OCI-LY3 (cell line): ENCODE data around the gene ETV1.

Experiments
- H2AFZ ChIP-seq: fragments of 200-600, 300-600 bp; shearing (Covaris generic); 2 replicates; pipeline ENCODE4 v1.6.0; 2014; ENCODE audit warnings: antibody characterized with exemption, low read depth, low read length
- H3K27ac ChIP-seq: fragments of 200-600, 300-600 bp; sonication (generic); 2 replicates; pipeline ENCODE4 v1.5.1; 2014; ENCODE audit warnings: mild to moderate bottlenecking, low read length, moderate library complexity, mixed read lengths
- H3K27me3 ChIP-seq: fragments of 200-600, 300-600 bp; sonication (generic); 2 replicates; pipeline ENCODE4 v1.6.1; 2014; ENCODE audit warnings: low read depth, low read length, mixed read lengths
- H3K36me3 ChIP-seq: fragments of 200-600, 300-600 bp; sonication (generic); replicated peaks from 2 replicates; pipeline ENCODE3; 2014; ENCODE audit warnings: low read depth, low read length, mixed read lengths
- H3K4me1 ChIP-seq: fragments of 300-600, 200-600 bp; sonication (generic); 2 replicates; pipeline ENCODE4 v1.6.1; 2014; ENCODE audit warnings: low read length, mixed read lengths
- H3K4me2 ChIP-seq: fragments of 200-600, 300-600 bp; sonication (generic); 2 replicates; pipeline ENCODE4 v1.6.1; 2014; ENCODE audit warnings: low read length, mixed read lengths
- H3K4me3 ChIP-seq: fragments of 300-600, 200-600 bp; sonication (generic); 2 replicates; pipeline ENCODE4 v1.5.1; 2014; ENCODE audit warnings: antibody characterized with exemption, mild to moderate bottlenecking, low read length, moderate library complexity
- H3K79me2 ChIP-seq: fragments of 300-600, 200-600 bp; shearing (Covaris generic); 2 replicates; pipeline ENCODE4 v1.6.1; 2014; ENCODE audit warnings: mild to moderate bottlenecking, low read length, mixed read lengths
- H3K9ac ChIP-seq: fragments of 300-600, 200-600 bp; shearing (Covaris generic); 2 replicates; pipeline ENCODE4 v1.6.0; 2014; ENCODE audit warnings: mild to moderate bottlenecking, low read length, moderate library complexity
- H3K9me3 ChIP-seq: fragments of 200-600, 300-600 bp; shearing (Covaris generic); 2 replicates; pipeline ENCODE4 v1.6.1; 2014; ENCODE audit warnings: low read length, mixed read lengths; ENCODE audit not compliant: insufficient read depth
- H4K20me1 ChIP-seq: fragments of 200-600, 300-600 bp; sonication (generic); 2 replicates; pipeline ENCODE4 v1.6.1; 2016; ENCODE audit warnings: low read length, mixed read lengths; ENCODE audit not compliant: insufficient read depth
- EZH2phosphoT487 ChIP-seq: fragments of 200-600 bp; shearing (Covaris generic); IDR thresholded peaks from 2 replicates; pipeline ENCODE4 v1.6.1; 2018; ENCODE audit warnings: antibody characterized with exemption, mixed run types, low read depth
- TF ChIP-seq, protein P1 (sequence below): fragments of 200-600, 300-600 bp; sonication (generic); IDR thresholded peaks from 2 replicates; pipeline ENCODE4 v1.5.1; 2014; ENCODE audit warnings: antibody characterized with exemption, low read length, low read depth

The ETV1 gene

DNA sequence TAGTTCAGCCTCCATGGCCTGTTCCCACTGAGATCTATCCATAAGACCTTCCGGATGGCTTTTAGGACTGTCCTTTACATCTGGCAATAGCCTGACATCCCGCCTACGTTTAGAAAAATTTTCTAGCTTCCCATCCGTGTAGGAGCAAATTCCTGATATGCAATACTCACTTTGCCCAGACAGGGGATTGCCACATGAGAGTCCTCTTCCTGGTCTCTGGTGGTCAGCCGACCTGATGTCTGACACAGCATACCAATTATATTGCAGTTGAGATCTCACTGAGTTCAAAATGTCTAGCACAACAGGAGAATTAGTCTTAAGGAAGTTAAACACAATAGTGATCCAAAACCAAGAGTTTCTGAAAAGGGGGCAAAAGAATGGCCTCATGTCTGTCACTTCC lies 9.4 kb upstream of the ETV1 start:
- no peaks in the 10 kb centered on the region for H4K20me1 ChIP-seq
- H2AFZ ChIP-seq: no peak overlapping the region
- H3K4me2 ChIP-seq: no peak overlapping the region
- H3K4me1 ChIP-seq: peaks cover 11% of the 10 kb centered on the region
- H3K79me2 ChIP-seq: no peaks in the 10 kb centered on the region
- H3K27me3 ChIP-seq: no peaks in the 10 kb centered on the region
- H3K9me3 ChIP-seq: no peaks in the 10 kb centered on the region
- no peak overlapping the region for H3K27ac ChIP-seq
- H3K9ac ChIP-seq: no peak overlapping the region
- TF ChIP-seq, protein P1, sequence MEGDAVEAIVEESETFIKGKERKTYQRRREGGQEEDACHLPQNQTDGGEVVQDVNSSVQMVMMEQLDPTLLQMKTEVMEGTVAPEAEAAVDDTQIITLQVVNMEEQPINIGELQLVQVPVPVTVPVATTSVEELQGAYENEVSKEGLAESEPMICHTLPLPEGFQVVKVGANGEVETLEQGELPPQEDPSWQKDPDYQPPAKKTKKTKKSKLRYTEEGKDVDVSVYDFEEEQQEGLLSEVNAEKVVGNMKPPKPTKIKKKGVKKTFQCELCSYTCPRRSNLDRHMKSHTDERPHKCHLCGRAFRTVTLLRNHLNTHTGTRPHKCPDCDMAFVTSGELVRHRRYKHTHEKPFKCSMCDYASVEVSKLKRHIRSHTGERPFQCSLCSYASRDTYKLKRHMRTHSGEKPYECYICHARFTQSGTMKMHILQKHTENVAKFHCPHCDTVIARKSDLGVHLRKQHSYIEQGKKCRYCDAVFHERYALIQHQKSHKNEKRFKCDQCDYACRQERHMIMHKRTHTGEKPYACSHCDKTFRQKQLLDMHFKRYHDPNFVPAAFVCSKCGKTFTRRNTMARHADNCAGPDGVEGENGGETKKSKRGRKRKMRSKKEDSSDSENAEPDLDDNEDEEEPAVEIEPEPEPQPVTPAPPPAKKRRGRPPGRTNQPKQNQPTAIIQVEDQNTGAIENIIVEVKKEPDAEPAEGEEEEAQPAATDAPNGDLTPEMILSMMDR: no peak
- TF ChIP-seq EZH2phosphoT487: no peak
- H3K4me3 ChIP-seq: no peak overlapping the region
- H3K36me3 ChIP-seq: no peaks in the 10 kb centered on the region

DNA sequence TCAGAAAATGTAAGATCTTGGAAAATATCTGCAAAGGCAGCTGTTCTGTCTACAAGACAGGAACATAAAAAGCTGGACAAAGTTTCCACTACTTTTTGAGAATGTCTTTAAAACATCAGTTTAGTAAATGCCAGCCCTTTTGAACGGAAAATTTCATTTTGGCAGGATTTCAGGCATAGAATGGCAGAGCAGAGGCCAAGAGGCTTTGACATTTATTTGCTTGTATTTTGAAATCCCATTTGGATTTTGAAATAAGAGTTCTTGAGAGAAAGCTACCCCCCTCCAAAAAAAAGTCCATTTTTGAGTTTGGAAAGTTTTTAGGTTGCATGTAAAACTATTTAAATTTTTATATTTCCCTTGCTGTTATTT lies 3.1 kb upstream of the ETV1 start:
- Histone ChIP-seq H3K9me3 (no peaks in the 10 kb centered on the region), H3K4me1 (no peaks in the 10 kb centered on the region), H3K27me3 (no peaks in the 10 kb centered on the region), H3K4me2 (no peak overlapping the region), H2AFZ (no peak overlapping the region), H3K36me3 (no peaks in the 10 kb centered on the region), H4K20me1 (no peaks in the 10 kb centered on the region), H3K4me3 (no peak overlapping the region), H3K9ac (no peak overlapping the region), H3K79me2 (no peaks in the 10 kb centered on the region), H3K27ac (no peak overlapping the region)
- TF ChIP-seq EZH2phosphoT487: no peak
- TF ChIP-seq, protein P1: no peak

DNA sequence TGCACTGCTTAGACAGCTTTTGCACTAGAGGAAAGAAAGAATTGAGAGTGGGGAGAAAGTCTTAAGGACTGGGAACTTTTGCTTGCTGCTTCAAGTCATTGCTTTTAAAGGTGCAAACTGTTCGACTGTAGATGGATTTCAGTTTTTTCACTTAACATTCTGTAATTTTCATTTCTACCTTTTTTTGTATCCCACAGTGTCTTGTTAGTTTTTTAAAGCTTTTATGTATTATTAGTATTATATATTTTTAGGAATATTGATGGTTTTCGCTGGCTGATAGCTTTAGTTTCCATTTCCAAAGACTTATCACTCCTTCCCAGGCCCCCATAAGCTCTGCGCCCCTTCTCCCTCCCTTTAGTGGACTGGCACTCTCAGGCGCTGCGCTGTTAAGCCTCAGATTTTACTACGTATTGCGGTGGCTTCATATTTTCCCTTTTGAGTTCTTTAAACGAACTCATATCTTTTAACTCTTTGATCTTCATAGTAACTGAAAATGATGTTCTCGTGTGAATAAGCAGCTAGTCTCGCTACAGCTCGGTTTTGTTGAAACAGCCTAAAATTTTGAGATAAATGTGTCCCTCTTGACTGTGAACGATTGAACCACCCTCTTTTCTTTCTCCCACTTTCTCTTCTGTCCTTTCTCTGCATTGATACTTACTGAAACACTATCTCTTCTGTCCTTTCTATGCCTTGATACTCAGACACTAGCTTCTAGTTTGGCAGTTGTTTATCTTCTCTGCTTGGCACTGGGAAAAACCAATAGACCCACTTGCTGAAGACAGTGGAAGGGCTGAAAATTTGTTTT lies 2.5 kb upstream of the ETV1 start:
- Histone ChIP-seq H3K4me2 (no peak overlapping the region), H3K79me2 (no peaks in the 10 kb centered on the region), H4K20me1 (no peaks in the 10 kb centered on the region), H3K4me1 (no peaks in the 10 kb centered on the region), H3K27me3 (no peaks in the 10 kb centered on the region), H3K9me3 (no peaks in the 10 kb centered on the region), H3K36me3 (no peaks in the 10 kb centered on the region), H3K9ac (no peak overlapping the region), H3K4me3 (no peak overlapping the region), H3K27ac (no peak overlapping the region), H2AFZ (no peak overlapping the region)
- no peak for TF ChIP-seq EZH2phosphoT487
- TF ChIP-seq, protein P1: no peak

DNA sequence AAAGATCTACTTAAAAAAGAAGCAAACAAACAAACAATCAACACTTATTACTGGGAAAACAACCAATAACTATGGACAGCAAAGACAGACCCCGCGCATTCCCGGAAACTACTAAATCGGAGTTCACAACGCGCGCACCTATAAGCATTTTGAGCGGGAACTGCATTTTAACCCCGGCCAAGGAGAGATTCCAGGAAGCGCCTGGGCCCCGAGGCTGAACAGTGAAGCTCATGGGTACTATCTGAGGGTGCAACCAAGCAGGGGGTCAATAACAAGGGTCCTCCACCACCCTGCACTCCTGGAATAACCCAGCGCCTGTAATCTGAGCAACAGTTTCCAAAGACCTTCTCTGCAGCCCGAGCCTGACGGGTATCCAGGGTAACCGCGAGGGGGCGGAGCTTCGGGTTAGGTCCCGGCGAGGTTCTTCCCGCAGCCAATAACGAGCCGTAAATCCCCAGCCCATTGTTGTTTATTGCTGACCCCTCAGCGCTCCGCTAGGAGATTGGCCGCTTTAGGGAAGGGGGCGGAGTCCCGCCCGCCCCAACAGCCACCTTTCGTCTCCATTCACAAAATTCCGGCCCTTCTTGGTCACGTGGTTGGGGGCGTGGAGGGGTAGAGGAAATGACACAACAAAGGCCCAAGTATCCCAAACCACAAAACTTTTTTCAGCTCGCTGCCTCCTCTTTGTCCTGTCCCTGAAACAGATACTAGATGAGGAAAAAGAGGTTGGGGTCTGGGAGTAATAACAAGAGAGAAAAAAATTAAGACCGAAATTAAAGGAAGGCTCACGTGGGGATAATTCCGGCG lies 1.7 kb upstream of the ETV1 start:
- H3K27me3 ChIP-seq: no peaks in the 10 kb centered on the region
- no peaks in the 10 kb centered on the region for H3K79me2 ChIP-seq
- no peak for TF ChIP-seq EZH2phosphoT487
- TF ChIP-seq, protein P1: no peak
- H3K4me3 ChIP-seq: no peak overlapping the region
- no peak overlapping the region for H2AFZ ChIP-seq
- H3K36me3 ChIP-seq: no peaks in the 10 kb centered on the region
- H3K4me1 ChIP-seq: no peaks in the 10 kb centered on the region
- no peak overlapping the region for H3K9ac ChIP-seq
- no peak overlapping the region for H3K4me2 ChIP-seq
- no peaks in the 10 kb centered on the region for H4K20me1 ChIP-seq
- no peak overlapping the region for H3K27ac ChIP-seq
- no peaks in the 10 kb centered on the region for H3K9me3 ChIP-seq
